HG02678 (cell line): ENCODE data around the gene DSPP.

Experiments used
- ATAC-seq: cut with Tn5 transposase; IDR thresholded peaks from one replicate; pipeline ENCODE4 v1.9.1; 2021; ENCODE audit warnings: mild to moderate bottlenecking, moderate library complexity; ENCODE audit not compliant: unreplicated experiment

Gene DSPP

DNA sequence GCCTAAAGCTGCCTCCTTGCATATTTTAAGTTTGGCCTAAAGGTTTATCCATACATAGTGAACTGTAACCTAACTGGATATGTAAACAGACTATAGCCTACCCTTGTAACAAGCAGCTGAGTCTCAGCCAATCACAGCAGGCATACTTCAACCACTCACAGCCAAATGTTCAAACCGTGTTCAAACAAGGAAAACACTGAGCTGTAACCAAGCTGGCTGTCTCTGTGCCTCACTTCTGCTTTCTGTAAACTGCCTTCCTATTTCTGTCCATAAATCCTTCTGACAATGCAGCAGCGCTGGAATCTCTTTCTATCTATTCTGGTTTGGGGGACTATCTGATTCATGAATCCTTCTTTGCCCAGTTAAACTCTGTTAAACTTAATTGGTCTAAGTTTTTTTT, 16.4 kb downstream of the DSPP start:
- ATAC-seq = no peak

DNA sequence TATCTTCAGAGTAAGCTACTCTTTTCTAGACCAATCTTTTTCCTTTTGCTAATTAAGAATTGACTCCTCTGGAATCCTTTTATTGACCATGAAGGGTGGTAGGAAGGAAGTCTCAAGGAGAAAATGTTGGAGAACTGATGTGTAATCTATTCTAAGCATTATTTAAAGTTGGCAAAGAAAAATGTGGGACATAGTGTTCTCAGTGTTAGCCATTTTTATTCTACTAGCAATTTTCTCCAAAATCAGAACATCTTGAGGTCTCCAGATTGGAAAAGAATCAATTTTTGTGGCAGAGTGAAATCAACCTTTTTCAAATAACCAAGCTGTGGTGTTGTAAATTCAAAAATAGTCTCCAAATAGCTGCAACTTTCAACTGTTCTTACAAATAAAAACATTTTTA, 23.3 kb downstream of the DSPP start:
- no peak for ATAC-seq

DNA sequence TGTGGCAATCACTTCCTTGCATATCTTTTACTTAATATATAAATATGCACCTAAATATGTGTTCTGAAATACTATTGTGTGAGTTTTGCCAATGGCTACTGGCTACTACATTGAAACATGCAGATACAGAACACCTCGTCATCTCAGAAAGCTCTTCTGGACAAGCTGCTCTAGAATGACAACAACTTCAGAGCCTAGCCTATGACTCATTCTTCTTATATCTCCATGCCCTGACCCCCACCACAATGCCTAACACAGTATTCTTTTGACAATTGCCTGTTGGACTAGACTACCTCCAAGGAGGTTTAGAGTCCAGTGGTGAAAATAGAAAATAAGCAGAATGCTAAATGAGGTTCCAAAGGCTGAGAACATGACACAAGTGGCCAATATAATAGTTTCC, 24.1 kb downstream of the DSPP start:
- no peak for ATAC-seq

DNA sequence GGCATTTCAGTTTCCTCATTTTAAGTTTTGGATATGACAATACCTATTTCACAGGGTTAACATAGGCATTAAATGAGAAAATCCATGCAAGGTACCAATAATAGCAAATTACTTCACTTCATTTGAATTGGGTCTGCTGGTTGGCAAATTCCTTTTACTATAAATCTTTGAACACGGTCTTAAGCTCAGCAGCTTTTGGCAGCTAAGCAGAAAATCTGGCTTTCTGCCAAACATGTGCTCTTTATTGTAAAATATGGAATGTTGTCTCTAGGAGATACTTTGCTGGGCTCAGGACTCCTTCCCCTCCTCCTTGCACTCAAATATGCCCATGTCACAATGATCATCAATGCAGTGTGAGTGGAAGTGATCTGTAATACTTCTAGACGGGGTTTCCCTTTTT, 24.9 kb downstream of the DSPP start:
- ATAC-seq = no peak

DNA sequence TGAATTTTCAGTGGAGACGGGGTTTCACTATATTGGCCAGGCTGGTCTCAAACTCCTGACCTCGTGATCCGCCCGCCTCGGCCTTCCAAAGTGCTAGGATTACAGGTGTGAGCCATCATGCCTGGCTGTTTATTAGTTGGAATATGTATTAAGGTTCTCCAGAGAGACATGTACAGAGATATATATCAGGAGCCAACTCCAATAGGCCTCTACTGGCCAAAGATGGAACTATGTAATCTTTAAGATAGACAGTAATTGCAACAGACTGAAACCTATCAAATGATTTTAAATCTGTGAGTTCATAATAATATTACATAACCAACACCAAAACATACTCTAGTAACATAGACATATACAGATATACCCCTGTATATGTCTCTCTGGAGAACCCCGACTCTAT, 36.0 kb downstream of the DSPP start:
- no peak for ATAC-seq

DNA sequence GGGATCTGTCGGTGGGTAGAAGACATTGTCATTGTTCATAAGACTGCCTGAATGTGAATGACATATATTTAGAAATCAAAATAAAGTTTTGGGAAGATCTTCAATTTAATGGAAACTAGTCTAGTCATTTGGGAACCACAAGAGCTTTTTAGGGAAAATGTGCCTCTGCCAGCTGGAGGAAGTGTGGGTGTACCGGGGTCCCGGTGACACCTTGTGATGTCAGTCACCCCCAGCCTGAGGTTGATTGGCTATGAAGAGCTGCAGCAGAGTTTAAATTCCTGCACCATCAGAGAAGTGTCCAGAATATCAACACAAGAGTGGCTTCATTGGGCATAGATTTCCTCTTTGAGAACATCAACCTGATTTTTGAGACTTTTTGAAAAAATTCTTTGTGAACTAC, 41.7 kb downstream of the DSPP start, which contains the start of gene DMP1:
TSS of gene DMP1 (plus strand) at position 301 of the 400 bp plus-strand sequence. CDS start 6,213 bp downstream, outside the sequence.
- ATAC-seq = no peak

DNA sequence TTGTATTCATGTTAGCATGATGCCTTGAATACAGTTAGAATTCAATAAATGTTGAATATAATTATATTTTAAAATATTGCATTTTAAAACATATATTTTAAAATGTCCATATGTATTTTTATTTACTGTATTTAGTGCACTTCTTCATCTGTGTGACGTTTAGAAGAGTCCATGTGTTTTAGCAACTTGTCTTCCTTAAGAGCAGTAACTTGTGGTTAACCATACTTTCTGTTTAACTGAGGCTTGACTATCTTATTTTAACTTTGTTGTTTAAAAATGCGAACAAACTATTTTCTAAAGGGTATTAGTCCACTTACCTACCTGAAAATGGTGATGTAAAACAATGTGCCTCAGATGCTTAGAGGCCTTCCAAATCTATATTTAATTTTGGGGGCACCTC, 42.6 kb downstream of the DSPP start:
- ATAC-seq = no peak

DNA sequence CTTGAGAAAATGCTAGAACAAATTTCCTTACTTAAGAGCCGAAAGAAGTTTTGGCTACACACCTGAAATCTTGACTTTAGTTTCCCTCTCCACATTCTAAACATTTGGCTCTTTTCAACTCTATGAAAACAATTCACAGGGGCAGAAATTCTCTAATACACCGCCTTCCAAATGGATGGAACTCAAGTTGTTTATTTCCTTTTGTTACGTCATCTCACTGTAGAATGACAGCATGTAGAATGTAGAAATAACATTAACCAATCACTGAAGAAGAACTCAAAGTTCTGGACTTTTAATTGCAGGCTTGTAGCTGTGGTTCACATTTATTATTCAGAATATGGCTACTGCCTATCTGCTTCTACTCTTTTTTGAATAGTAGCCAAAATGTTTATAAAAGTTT, 43.6 kb downstream of the DSPP start:
- ATAC-seq = no peak

DNA sequence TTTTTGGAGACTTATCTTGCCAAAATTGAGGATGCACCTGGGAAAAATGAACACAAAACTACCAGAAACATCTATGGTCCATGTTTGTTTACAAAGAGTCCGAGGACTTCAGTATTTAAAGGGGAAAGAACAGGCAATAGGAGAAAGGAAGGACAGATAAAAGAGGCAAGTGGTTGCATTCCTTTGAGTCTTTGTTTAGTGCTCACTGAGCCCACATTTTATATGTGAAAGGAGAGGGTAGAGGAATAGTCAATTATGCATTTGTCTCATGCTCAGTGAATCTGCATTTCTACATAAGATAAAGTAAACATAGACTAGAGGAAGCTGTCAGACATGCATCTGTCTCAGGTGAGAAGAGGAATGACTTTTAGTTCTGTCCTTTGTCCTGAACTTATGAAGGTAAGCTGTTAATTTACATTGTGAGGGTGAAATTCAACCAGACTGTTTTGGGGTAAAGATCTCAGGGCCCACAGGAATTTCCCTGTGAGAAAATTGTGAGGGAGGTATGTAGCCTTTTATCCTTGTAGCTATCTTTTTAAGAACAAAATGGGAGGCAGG, 46.2 kb downstream of the DSPP start:
- ATAC-seq = no peak

DNA sequence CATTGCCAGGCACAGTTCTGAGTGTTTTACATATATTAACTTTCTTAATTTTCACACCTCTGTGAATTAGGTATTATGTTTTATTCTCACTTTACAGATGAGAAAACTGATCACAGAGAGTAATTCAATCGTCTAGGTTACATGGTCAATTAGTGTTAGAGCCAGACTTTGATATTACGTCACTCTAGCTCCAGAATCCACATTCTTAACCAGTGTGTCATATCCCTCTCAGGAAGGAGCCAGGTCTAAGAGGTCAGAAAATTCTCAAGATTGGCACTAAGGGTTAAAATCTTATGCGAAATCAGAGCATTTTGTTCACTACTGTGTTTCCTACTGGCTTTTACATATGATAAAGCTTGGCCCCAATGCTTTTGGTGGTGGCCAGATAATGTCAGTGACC, 49.2 kb downstream of the DSPP start:
- no peak for ATAC-seq

DNA sequence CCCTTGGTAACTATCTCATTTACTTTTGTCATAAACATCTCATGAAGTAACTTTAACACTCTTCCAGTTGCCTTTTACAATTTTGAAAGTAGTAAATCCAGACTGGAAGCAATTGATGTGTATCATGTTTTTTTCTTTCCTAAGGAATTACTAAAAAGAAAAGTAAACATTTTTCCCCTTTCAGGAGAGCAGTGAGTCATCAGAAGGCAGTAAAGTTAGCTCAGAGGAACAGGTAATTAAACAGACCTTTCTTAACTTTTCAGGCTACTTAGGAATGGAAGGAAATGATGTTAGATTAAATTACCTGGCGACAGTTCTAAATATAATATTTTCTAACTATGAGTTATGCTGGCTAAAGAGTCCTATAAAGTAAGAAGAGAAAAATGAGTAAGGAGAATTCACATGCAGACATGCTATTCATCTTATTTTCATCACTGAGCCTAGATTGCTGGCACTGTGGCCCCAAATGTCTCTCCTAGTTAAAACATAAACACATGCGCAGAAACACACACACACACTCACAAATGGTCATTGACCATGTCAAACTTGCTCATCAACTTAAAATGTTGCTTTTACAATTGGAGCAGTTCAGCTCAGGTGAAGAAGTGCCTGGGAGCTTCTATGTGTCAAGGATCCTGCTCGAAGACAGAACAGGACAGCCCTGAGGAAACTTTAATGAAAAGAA, 51.1 kb downstream of the DSPP start:
- no peak for ATAC-seq

DNA sequence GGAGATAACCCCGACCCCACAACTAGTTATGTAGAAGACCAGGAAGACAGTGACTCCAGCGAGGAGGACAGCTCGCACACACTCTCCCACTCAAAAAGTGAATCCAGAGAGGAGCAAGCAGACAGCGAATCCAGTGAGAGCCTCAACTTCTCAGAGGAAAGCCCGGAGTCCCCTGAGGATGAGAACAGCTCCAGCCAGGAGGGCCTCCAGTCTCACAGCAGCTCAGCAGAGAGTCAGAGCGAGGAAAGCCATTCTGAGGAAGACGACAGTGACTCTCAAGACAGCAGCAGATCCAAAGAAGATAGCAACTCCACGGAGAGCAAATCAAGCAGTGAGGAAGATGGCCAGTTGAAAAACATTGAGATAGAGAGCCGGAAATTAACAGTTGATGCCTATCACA, 54.5 kb downstream of the DSPP start:
- ATAC-seq = no peak
